Limb (tissue), 2 donors: Measurements from ENCODE around the gene TMA16.

Source experiments
- DNase-seq, 2 donors: peaks; one replicate each; pipeline ENCODE4 v3.0.0-alpha.2; 2016; ENCODE audit errors: extremely low spot score in 2 of 2

TMA16 gene

GRCh38 chr4:163563592-163563991, 69.1 kb downstream of the TMA16 start:
- DNase-seq, result no peak

GRCh38 chr4:163564221-163564720, 69.8 kb downstream of the TMA16 start:
- DNase-seq, result no peak

GRCh38 chr4:163565226-163566135, 71.0 kb downstream of the TMA16 start:
- DNase-seq, result no peak

GRCh38 chr4:163566257-163566796, 71.8 kb downstream of the TMA16 start:
- DNase-seq, result no peak

GRCh38 chr4:163568843-163569242, 74.4 kb downstream of the TMA16 start:
- no peak for DNase-seq
